ENCODE data around the gene TLK1. TPM values are rescaled to one million over a fixed set of nuclear protein-coding genes. Genes with fewer than 3 reads are reported as not detected.

The TLK1 gene
- total and polyA plus RNA-seq, 9 of the 15 experiments (the other 6 are each of a cell fraction or from before 2014, with no cell fraction given) = 20.2 to 101 (median 40.5) TPM

DNA sequence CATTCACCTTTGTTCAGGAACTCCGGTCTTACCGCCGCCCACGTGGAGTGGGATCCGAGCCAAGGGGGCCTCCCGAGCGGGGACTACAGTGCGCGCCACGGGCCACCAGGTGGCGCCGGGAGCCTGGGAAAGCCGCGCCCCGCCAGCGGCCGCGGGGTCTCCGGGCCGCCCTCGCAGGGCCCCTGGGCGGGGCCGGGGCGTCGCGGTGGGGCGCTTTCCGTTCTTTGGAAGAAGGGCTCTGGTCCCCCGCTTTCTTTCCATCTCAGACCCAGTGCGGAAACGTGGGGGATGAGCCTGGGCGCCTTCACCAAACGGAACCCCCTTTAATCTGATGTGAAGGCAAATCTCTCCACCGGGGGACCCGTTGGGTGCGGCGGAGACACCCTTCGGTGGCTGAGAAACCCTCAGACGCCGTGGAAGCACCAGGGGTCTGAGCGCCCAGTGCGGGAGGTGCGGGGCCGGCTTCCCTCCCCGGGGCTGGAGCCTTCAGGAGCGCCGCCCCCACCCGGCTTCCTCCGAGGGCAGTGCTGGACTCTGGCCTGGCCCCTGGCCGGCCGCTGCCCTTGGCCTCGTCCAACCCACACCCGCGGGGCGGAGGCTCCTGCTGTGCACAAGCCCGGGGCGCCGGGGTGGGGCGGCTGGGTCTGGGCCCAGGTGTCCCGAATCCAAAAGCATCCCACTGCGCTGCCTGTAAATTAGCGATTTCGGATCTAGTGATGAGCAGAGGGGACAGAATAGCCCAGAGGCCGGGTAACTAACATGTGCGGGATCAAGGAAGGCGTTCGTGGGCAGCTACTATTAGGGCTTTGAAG, 187.0 kb downstream of the TLK1 start (continued):
- TF ChIP-seq CBX1 (IDR thresholded peaks at IDR 0.05; ENCODE audit: low read depth) = peak; percentile 84; the same call in 1 of the 2 replicates
- TF ChIP-seq ZNF133 (CRISPR knock-in tag; IDR thresholded peaks at IDR 0.05) = no peak
- TF ChIP-seq ZNF76 (CRISPR knock-in tag; IDR thresholded peaks at IDR 0.05; ENCODE audit: borderline replicate concordance) = 0 out of 2 replicates have a peak, but pooled peaks have one; percentile 17
- TF ChIP-seq ZNF24 (IDR thresholded peaks at IDR 0.05) = peak; percentile 78
- TF ChIP-seq TBP (optimal IDR thresholded peaks at IDR 0.05; ENCODE audit: low read depth, low read length) = peak; percentile 46
- peak; percentile 45; the same call in 1 of the 2 replicates for TF ChIP-seq KLF13 (tag; IDR thresholded peaks at IDR 0.05; ENCODE audit: borderline replicate concordance, low read depth)
- TF ChIP-seq, protein P1, sequence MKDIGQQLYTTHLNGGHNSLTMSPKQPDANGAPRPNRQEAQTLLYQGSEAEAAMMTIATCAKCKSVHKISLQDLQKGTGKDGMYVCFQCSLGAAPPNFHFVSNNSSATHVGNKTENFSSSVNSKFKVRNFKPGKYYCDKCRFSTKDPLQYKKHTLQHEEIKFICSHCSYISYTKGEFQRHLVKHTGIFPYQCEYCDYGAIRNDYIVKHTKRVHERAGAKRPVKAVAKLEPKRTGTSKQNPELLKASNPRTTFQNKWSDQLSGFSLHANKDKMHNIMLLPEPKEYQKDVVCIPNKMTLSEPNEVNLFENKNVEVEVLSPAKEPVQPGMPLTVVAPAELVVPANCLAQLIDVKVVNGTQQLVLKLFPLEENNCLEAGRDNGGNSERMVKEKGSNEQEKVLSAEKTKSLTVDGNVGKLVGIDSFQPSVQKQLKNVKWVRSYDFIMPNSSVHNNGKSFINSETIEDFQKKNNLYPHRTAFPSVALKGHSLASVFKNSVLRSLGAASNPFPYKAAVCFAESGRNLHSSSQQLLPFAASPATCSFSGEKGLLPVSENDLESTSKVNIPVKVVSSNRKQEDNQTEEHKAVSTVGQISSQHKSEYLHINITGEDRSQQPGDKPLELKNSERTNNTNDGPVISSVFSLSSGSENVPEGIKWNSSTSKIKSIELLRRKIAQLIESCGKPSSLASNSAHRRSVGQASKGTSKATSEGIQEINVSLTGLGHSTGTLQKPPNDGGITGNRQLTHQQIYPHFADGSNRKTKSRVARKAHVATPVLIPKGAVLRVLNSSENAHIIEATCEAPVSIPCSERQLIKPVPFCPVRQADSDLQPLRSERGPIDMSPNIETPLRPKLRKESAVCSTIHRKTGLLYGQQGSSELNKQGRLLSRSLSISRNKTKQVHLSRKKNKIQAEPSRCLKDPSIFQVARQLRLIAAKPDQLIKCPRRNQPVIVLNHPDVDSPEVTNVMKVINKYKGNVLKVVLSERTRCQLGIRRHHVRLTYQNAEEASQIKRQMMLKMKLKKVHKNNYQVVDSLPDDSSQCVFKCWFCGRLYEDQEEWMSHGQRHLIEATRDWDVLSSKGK (CRISPR knock-in tag; IDR thresholded peaks at IDR 0.05) = no peak
- TF ChIP-seq MTA2 (IDR thresholded peaks at IDR 0.05; ENCODE audit: low read depth) = no peak
- TF ChIP-seq ZNF165 (CRISPR knock-in tag; IDR thresholded peaks at IDR 0.05; ENCODE audit: borderline replicate concordance) = no peak
- no peak; the same call in 1 of the 2 replicates for TF ChIP-seq BRD4 (IDR thresholded peaks at IDR 0.05)
- TF ChIP-seq RFX1 (IDR thresholded peaks at IDR 0.05) = no peak
- no peak for TF ChIP-seq ASH1L (IDR thresholded peaks at IDR 0.05; ENCODE audit: borderline replicate concordance, low read depth, partially characterized antibody)
- 0 out of 2 replicates have a peak, but pooled peaks have one; percentile 27 for TF ChIP-seq ZNF561 (CRISPR knock-in tag; conservative IDR thresholded peaks at IDR 0.05)
- 0 out of 2 replicates have a peak, but pooled peaks have one; percentile 29 for TF ChIP-seq TCF3 (CRISPR knock-in tag; IDR thresholded peaks at IDR 0.05)
- peak; percentile 70 for TF ChIP-seq SUPT5H (IDR thresholded peaks at IDR 0.05)
- TF ChIP-seq SP1 (CRISPR knock-in tag; IDR thresholded peaks at IDR 0.05) = peak; percentile 61; the same call in 1 of the 2 replicates
- peak; percentile 81 for TF ChIP-seq MTA3 (IDR thresholded peaks at IDR 0.05; ENCODE audit: borderline replicate concordance)
- TF ChIP-seq, protein P2, sequence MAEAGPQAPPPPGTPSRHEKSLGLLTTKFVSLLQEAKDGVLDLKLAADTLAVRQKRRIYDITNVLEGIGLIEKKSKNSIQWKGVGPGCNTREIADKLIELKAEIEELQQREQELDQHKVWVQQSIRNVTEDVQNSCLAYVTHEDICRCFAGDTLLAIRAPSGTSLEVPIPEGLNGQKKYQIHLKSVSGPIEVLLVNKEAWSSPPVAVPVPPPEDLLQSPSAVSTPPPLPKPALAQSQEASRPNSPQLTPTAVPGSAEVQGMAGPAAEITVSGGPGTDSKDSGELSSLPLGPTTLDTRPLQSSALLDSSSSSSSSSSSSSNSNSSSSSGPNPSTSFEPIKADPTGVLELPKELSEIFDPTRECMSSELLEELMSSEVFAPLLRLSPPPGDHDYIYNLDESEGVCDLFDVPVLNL (CRISPR knock-in tag; IDR thresholded peaks at IDR 0.05; ENCODE audit: low read depth) = no peak
- TF ChIP-seq, protein P3, sequence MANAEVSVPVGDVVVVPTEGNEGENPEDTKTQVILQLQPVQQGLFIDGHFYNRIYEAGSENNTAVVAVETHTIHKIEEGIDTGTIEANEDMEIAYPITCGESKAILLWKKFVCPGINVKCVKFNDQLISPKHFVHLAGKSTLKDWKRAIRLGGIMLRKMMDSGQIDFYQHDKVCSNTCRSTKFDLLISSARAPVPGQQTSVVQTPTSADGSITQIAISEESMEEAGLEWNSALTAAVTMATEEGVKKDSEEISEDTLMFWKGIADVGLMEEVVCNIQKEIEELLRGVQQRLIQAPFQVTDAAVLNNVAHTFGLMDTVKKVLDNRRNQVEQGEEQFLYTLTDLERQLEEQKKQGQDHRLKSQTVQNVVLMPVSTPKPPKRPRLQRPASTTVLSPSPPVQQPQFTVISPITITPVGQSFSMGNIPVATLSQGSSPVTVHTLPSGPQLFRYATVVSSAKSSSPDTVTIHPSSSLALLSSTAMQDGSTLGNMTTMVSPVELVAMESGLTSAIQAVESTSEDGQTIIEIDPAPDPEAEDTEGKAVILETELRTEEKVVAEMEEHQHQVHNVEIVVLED (CRISPR knock-in tag; IDR thresholded peaks at IDR 0.05) = peak; percentile 59; the same call in 1 of the 2 replicates
- TF ChIP-seq ZNF217 (CRISPR knock-in tag; IDR thresholded peaks at IDR 0.05) = no peak
- peak; percentile 70; the same call in 1 of the 2 replicates for TF ChIP-seq RUNX1 (IDR thresholded peaks at IDR 0.05; ENCODE audit: low read depth)

Data from K562 (cell line).